ENCODE data around the gene BRD3. TPM values are rescaled to one million over a fixed set of nuclear protein-coding genes. Genes with fewer than 3 reads are reported as not detected.

Gene BRD3
- total RNA-seq, 2 experiments from 2014 or later: 36.6 to 37.2 TPM

DNA sequence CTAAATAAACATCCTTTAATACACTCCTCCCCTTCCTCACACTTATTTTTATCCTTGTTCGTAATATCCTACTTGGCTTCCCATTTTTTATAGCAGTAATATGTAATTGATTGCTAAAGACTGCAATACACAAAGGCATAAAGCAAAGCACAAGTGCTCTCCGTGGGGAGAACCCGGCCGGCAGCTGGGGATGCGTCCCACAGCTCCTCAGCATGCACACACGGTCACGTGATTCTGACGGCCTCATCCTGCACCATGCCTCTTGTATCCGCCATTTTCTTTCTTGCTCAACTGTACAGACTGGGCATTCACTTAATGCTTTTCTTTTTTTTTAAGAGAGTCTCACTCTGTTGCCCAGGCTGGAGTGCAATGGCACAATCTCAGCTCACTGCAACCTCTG, 39.8 kb downstream of the BRD3 start:
- CTCF ChIA-PET: interaction anchor here (1.6 kb wide), 1 partner anchor 34 kb away, joined by 8 read pairs; no protein-coding TSS in a partner anchor
- POLR2A ChIA-PET: no interaction called here

- CTCF ChIA-PET: interaction anchor here (1.6 kb wide), 1 partner anchor 33 kb away, joined by 8 read pairs; no protein-coding TSS in a partner anchor
- POLR2A ChIA-PET: no interaction called here
These were observed 40.3 kb downstream of the BRD3 start for GRCh38 chr9:134027561-134027960.

DNA sequence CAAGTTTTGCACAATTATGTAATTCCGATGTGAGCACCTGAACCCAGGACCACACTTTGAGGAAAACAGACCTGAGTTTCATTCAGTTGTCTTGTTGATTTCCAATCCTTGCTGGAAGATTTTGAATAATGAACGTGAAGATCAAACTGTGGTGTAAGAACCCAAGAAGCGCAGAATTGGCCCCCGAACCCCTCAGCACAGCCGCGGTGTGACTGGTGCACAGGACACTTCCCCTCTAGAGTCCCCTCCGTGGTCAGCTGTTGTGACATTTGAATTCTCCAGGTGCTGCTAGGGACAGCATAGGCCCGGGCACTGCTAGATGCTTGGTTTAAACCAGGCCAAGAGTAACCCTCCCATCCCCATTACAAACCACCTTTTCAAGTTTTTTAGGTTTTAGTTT, 40.8 kb downstream of the BRD3 start:
- CTCF ChIA-PET: interaction anchor here (1.6 kb wide), 1 partner anchor 33 kb away, joined by 8 read pairs; no protein-coding TSS in a partner anchor
- POLR2A ChIA-PET: no interaction called here

DNA sequence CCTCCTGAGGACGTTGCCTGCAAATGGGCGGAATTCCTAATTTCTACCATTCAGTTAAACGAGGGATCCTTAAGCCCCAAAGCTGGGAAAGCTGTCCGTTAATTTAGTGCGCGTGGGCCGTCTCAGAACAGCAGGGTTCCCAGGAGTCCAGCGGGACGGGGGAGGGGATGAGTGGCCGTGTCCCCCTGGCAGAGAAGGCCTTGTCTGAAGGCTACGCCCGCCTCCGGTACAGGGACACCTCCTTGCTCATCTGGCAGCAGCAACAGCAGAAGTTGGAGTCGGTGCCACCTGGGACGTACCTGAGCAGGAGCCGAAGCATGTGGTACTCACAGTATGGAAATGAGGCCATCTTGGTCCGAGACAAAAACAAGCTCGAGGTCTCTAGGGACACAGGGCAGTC, 41.2 kb downstream of the BRD3 start:
- ChIA-PET POLR2A (interaction anchor here (1.9 kb wide), 1 partner anchor 109 kb away, joined by 5 read pairs; the partner anchor contains the start of gene WDR5), CTCF (interaction anchor here (1.3 to 1.6 kb wide), 2 partner anchors 33 to 35 kb away, joined by 4 to 8 read pairs; no protein-coding TSS in a partner anchor)

DNA sequence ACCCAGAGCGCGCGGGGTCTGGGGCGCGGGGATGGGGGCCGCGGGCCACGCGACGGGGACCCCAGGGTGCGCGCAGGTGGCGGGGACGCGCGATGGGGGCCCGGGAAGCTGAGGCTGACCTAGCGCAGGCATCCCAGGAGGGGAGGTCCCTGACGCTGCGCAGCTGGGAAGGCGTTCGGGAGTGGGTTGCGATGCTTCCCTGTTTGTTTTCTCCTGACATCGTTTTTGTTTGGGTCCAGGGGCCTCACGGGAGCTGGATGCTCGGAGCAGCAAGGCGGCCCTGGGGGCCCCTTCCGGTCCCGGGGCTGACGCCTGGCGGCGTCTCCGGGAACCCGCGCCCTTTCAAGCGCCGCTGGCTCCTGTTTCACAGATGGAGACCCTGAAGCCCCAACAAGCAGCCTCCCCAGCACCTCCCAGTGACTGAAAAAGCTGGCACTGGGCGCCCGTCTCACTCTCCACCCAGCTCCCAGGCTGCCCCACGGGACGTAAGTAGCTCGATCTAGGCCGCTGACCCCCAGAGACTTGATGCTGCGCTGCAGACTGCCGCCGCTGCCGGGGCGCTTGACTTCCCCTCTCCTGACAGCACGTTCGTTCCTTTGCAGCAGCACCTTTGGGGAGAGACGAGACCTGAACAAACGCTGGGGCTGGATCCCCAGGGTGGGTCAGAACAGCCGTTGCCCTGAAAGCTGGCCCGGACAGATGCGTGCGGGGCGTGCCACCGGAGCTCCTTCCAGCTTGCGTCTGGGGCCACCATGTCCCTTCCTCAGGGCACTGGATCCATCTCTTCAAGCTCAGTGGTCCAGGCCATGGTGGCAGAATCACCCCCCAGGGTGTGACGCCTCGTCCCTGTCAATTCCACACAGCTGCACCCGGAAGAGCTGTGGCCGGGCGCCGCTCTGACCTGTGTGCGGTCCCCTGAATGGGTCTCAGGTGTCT, 42.0 kb downstream of the BRD3 start:
- CTCF ChIA-PET: interaction anchor here (0.9 to 1.3 kb wide), 2 partner anchors 35 to 39 kb away, joined by 3 to 4 read pairs; no protein-coding TSS in a partner anchor
- POLR2A ChIA-PET: interaction anchor here (1.0 to 1.9 kb wide), 2 partner anchors 40 to 110 kb away, joined by 5 to 7 read pairs; partner anchors contain the start of gene WDR5

GRCh38 chr9:134024828-134025605, 42.8 kb downstream of the BRD3 start, which contains the start of gene BRD3OS:
Gene BRD3OS, plus strand, starts transcription at chr9:134025481. Its CDS starts 1,267 bp downstream, at chr9:134026748.
- POLR2A ChIA-PET: interaction anchor here (0.6 to 1.9 kb wide), 3 partner anchors 31 to 111 kb away, joined by 5 to 7 read pairs (median 7); partner anchors contain the start of gene WDR5

GRCh38 chr9:134024214-134024792, 43.5 kb downstream of the BRD3 start:
- ChIA-PET POLR2A (interaction anchor here (1.9 kb wide), 1 partner anchor 112 kb away, joined by 5 read pairs; the partner anchor contains the start of gene WDR5), CTCF (interaction anchor here (1.6 kb wide), 1 partner anchor 30 kb away, joined by 6 read pairs; no protein-coding TSS in a partner anchor)

More at GRCh38 chr9:134024828-134025605, 42.8 kb downstream of the BRD3 start, which contains the start of gene BRD3OS:
- CTCF ChIA-PET: interaction anchor here (0.9 to 1.6 kb wide), 3 partner anchors 31 to 40 kb away, joined by 3 to 6 read pairs (median 4); no protein-coding TSS in a partner anchor

DNA sequence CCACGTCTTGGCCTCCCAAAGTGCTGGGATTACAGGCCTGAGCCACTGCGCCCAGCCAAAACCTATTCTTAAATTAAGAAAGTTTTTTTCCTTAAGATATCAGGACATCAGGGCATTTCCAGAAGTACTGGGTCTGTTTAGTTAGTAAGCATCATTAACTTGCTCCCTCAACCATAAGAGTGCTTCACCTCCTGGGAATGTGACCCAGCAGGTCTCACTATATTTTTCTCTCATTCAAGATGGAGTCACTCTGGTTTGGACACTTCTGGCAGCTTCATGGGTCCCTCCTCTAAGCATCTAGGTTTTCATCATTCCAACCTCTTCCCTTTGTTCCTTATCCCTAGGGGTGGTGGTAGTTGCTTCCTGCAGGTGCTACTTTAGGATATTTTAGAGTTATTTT, 52.9 kb downstream of the BRD3 start:
- CTCF ChIA-PET: no interaction called here

DNA sequence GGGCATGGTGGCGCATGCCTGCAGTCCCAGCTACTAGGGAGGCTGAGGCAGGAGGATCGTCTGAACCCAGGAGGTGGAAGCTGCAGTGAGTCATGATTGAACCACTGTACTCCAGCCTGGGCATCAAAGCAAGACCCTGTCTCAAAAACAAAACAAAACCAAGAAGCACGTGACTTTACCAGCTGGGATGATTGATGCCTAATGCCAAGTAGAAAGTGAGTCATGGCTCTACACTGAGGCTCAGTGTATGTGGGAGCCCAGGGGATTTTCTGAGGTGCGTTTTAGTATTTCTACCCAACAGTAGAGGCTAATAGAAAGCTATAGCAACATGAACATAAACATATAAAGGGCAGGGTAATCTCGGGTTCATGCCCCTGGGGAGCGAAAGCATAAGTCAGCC, 56.4 kb downstream of the BRD3 start:
- CTCF ChIA-PET: no interaction called here
- POLR2A ChIA-PET: no interaction called here

More for the DNA sequence above, 52.9 kb downstream of the BRD3 start:
- POLR2A ChIA-PET: no interaction called here

DNA sequence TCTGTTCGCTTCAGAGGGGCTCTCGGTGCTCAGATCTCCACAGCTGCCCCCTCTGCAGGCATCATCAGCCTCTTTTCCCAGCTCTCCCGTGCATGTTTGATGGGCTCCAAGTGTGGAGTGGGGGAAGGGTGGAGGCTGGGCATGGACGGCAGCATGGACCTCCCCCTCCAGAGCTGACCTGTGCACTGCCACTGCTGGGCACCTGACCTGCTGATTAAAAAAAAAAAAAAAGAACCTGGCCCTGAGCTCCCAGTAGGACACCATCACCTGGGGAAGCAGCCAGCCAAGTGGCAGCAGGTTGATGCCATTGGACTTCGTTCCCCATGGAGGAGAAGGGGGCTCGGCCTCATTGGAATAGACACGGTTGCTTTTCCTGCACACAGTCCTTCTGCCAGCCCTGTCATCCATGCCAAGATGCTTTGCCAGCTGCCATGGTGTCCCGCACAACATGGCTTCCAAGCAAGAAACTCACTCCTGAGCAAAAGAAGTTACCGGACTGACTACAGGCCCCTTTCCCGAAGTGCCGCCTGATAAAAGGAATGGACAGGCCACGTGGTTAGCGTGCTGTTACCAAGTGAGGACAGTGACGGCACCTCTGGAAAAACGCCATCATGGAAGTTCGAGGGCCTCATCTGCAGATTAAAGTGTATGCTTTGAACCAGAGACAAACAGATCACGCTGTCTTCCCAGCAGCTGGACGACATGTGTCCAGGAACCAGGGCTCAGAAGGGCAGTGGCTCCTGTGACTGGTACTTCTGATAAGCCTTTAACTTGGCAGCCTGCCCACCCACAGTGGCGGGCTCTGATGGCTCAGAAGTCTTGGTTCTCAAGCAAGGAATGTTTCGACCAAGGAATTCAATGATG, 57.3 kb downstream of the BRD3 start:
- ChIA-PET POLR2A (interaction anchor here (0.6 kb wide), 1 partner anchor 476 kb away, joined by 5 read pairs; the partner anchor contains the start of gene ADAMTSL2), CTCF (no interaction called here)

DNA sequence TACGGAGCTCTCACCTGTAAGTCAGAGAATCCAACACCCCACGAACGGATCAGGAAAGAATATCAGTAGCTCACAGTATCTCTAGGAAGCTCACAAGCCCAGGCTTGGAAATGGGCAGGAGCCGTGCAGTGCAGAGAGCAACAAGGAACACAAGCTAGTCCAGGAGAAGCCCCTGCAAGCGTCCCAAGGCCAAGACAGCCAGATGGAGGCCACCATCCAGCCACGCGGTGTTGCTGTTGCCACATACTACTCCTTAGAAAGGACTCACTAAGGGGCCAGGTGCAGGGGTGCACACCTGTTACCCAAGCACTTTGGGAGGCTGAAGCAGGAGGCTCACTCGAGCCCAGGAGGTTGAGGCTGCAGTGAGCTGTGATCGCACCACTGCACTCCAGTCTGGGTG, 60.3 kb downstream of the BRD3 start:
- ChIA-PET CTCF (interaction anchor here (2.6 kb wide), 1 partner anchor 13 kb away, joined by 7 read pairs; no protein-coding TSS in a partner anchor), POLR2A (no interaction called here)

DNA sequence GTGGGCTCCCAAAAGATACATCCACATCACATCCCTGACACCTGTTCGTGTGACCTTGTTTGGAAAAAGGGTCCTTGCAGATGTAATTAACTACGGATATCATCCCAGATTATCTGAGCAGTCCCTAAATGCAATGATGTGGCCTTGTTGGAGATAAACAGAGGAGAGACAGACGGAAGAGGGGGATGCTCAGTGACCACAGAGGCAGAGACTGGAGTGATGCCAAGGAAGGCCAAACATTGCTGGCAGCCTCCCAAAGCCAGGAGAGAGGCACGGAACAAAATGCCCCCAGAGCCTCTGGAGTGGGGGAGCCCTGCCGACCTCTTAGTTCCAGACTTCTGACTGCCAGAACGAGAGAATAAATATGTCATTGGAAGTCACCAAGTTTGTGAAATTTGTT, 60.7 kb downstream of the BRD3 start:
- CTCF ChIA-PET: interaction anchor here (2.6 kb wide), 1 partner anchor 12 kb away, joined by 7 read pairs; no protein-coding TSS in a partner anchor
- POLR2A ChIA-PET: no interaction called here

DNA sequence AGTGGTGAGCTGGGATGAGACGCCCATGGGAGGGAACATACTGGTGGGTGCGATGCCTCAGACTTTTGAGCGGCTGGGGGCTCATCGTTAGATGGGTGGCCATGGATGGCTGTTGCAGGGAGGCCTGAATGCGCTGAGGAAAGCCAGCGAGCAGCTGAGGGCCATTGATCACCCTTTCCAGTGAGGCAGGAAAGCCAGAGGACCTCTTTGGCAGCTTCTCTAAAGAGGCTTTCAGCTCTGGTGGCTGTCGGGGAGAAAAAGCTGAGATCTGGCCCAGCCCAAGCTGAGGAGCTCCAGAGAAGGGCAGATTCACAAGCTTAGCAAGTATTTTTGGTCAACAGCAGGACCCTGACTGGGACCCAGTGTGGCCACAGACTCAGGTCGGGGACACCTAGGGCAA, 62.4 kb downstream of the BRD3 start:
- POLR2A ChIA-PET: no interaction called here

DNA sequence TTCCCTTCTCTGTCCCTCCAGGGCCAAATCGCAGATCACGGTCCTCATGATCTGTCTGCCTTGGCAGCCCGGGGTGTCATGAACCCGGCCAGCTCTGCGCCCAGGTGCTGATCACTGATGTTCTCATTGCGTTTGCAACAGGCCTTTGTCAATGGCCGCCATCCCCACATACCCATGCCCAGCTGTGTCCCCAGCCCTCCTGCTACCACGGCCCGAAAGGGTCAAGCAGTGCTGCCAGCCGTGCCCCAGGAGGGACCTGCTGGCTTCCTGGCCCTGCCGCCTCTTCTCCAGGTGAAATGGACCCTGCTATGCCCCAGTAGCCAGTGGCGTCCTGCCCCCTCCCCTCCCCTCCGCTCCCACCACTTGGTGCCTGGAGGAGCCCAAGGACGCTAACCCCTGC, 62.9 kb downstream of the BRD3 start:
- ChIA-PET POLR2A (no interaction called here), CTCF (interaction anchor here (0.5 to 1.9 kb wide), 3 partner anchors 10 to 948 kb away, joined by 3 to 9 read pairs (median 3); no protein-coding TSS in a partner anchor)

More for the DNA sequence above, 62.4 kb downstream of the BRD3 start:
- CTCF ChIA-PET: interaction anchor here (1.2 to 1.9 kb wide), 2 partner anchors 11 to 209 kb away, joined by 3 to 9 read pairs; no protein-coding TSS in a partner anchor

DNA sequence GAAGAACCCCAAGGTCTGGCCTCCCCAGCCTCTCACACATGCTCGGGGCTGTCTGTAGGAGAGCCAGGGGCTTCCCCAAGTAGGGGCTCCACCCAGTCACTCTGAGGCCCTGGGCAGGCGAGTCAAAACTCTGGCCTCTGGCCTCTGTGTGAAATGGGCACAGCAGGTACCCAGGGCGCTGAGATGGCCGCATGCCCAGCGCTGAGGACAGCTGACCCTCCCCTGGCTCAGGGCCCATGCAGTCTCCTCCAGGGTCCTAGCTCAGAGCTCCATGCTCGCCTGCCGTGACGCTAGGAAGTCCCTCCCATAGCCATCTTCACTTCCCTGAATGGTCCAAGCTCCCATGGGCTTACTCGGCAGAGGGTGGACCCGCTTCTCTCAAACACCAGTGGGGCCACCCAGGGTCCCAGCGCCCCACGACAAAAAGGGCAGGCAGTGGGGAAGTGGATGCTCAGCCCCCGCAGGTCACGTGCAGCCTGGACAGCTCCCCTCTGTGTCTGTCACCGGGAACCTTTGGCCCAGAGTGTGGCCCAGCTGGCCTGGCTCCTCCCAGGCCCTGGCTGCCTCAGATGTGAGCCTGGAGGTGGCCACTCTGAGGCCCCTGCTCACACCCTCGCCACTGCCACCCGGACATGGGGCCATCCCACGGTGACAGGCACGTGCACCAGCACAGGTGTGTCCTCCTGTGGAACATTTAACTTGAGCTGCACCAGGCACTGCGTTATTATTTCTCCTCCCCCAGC, 63.5 kb downstream of the BRD3 start:
- POLR2A ChIA-PET: no interaction called here
- CTCF ChIA-PET: interaction anchor here (0.5 to 1.9 kb wide), 3 partner anchors 10 to 949 kb away, joined by 3 to 9 read pairs (median 3); no protein-coding TSS in a partner anchor

DNA sequence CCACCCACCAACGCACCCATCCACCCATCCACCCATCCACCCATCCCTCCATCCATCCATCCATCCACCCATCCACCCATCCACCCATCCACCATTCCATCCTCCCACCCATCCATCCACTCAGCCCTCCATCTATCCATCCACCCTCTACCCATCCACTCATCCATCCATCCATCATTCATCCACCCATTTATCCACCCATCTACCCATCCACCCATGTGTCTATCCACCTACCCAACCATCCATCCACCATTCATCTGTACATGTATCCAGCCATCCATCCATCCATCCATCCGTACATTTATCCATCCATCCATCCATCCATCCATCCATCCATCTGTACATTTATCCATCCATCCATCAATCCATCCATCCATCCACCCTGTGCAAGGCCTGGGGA, 64.6 kb downstream of the BRD3 start:
- ChIA-PET POLR2A (no interaction called here), CTCF (interaction anchor here (1.1 kb wide), 1 partner anchor 9 kb away, joined by 4 read pairs; no protein-coding TSS in a partner anchor)

DNA sequence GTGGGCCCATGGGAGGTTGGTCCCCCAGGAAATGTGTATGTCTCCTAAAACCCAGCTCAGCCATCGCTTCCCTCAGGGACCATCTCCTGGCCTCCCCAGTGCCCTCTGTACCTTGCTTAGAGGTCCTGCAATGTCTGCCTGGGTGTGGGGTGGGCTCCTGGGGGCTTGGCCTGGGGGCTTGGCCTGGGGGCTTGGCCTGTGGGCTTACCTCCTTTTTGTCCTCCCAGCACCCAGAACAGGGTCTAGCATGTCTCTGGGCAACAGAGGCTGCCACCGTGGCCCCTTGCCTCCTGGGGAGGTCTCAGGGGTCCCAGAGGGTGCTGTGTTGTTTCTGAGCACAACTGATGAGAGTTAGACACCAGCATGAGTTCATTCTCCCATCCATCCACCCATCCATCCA, 65.0 kb downstream of the BRD3 start:
- ChIA-PET CTCF (interaction anchor here (1.1 kb wide), 1 partner anchor 8 kb away, joined by 4 read pairs; no protein-coding TSS in a partner anchor), POLR2A (no interaction called here)
